Measurements from ENCODE around the gene BAMBI. TPM values are rescaled to one million over a fixed set of nuclear protein-coding genes. Genes with fewer than 3 reads are reported as not detected.
"Not testable (repeated sequence)": the region's sequence is repeated elsewhere in the genome, so short reads cannot be mapped to it uniquely, and the experiment has no call there.

Gene BAMBI
- total RNA-seq, 5 donors from 2014 or later (not counting 1 experiment from before 2014, with no cell fraction given): 0.16 to 2.3 (median 0.41) TPM

DNA sequence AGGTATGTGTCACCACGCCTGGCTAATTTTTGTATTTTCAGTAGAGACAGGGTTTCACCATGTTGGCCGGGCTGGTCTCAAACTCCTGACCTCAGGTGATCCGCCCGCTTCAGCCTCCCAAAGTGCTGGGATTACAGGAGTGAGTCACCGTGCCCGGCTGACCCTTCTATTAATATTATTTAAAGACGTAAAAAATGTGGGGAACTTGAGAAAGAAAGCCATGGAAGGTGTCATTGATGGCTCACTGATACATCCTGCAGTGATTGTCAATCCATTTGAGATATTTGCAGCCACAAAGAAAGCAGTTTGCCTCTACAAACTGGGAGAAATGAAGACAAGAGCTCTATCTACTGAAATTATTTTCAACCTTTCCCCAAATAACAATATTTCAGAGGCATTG is 18.5 kb upstream of the BAMBI start:
- H3K27me3 Mint-ChIP-seq: peaks cover 10 to 25% of the 10 kb centered on the region in 2 donors
- peaks cover 0 to 15% of the 10 kb centered on the region in 2 experiments for H3K27me3 ChIP-seq (replicated peaks in 1 of 2; ENCODE audit: control insufficient read depth in 2 of 2, extremely low read depth in 1 of 2, insufficient read depth in 2 of 2, low read length in 1 of 2)
- H3K9me3 Mint-ChIP-seq; H3K4me1 ChIP-seq (ENCODE audit: control insufficient read depth in 1 of 2, extremely low read depth in 1 of 2, insufficient read depth in 2 of 2, low read length in 2 of 2); DNase-seq; H3K9me3 ChIP-seq; H3K27ac Mint-ChIP-seq; ATAC-seq (replicated peaks in 1 of 4); H3K27ac ChIP-seq (ENCODE audit: low read length); H3K4me3 ChIP-seq (ENCODE audit: control insufficient read depth in 1 of 2, extremely low read depth in 1 of 2, low read length in 1 of 2); H3K4me3 Mint-ChIP-seq; POLR2A ChIA-PET; H3K36me3 ChIP-seq (ENCODE audit: control insufficient read depth in 2 of 2, extremely low read depth in 1 of 2, insufficient read depth in 1 of 2, low read length in 1 of 2); H3K36me3 Mint-ChIP-seq; H3K4me1 Mint-ChIP-seq: not testable (repeated sequence)
- CTCF ChIA-PET: interaction anchor here in 1 of 2 donors (0.7 kb wide), 1 partner anchor 38 kb away, joined by 5 read pairs; no protein-coding TSS in a partner anchor
- WGBS (ENCODE audit: insufficient coverage): 40% methylated on average over 1 of the region's 7 CpGs

DNA sequence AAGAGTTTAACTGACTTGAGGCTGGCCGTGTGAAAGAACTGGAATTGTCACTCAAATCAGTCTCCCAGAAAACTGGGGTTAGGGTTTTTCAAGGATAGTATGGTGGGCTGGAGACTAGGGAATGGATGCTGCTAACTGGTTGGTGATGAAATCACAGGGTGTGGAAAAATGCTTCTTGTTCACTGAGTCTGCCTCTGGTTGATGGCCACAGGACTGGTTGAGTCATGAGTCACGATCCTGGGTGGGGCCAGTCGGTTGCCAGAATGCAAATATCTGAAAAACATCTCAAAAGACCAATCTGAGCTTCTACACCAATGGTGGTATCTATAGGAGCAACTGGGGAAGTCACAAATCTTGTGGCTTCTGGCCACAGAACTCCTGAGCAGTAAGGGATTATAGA is 16.3 kb upstream of the BAMBI start:
- no peak overlapping the region for H3K4me3 Mint-ChIP-seq
- peaks cover 0 to 4% (median 0%) of the 10 kb centered on the region in 3 donors for H3K4me1 Mint-ChIP-seq

DNA sequence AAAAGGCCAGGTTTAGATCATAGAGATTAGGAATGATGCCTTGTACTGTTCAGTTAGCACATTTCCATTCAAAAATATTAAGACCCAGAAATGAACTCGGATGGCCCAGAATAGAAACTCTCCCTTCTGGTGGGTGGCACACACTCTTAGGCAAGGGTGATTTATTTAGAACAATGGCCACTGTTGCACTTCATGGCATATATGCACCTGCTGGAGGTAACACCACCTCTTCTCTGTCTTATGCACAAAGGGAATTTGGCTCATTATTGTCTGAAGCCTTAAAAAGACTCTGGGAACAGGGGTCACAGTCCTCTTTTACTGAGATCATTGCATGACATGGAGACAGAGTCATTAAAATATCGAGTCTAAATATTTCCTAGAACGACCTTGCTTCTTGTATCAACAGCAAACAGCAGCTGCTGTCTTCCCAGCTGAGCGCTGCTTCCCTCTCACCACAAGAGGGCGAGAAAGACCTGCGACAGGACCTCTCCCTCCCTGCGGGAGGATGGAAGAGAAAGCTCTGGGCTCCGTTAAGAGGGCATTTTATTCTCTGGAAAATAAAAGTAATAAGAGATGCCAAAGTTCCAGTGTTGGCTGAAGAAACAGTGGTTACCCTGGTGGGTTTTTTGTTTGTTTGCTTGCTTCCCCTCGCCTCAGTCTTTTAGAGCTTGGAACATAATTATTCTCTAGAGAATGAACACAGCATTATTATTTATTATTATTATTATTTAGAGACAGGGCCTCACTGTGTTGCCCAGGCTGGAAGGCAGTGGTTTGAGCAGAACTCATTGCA is 13.5 kb upstream of the BAMBI start:
- ATAC-seq (replicated peaks in 1 of 4) (peak; percentile 78 to 88 (median 86)), DNase-seq (peak; percentile 21 to 79 (median 55))
- no peaks in the 10 kb centered on the region for H3K36me3 ChIP-seq (ENCODE audit: control insufficient read depth in 2 of 2, extremely low read depth in 1 of 2, insufficient read depth in 1 of 2, low read length in 1 of 2)
- H3K4me1 Mint-ChIP-seq: peaks cover 7 to 11% (median 9%) of the 10 kb centered on the region in 3 donors
- H3K27me3 ChIP-seq (replicated peaks in 1 of 2; ENCODE audit: control insufficient read depth in 2 of 2, extremely low read depth in 1 of 2, insufficient read depth in 2 of 2, low read length in 1 of 2): peaks cover 6 to 29% of the 10 kb centered on the region in 2 experiments
- H3K27ac Mint-ChIP-seq: no peak overlapping the region
- no peak overlapping the region for H3K4me3 Mint-ChIP-seq
- CTCF ChIA-PET: interaction anchor here (0.5 to 2.0 kb wide), 14 partner anchors 11 to 784 kb away, joined by 3 to 12 read pairs (median 5); no protein-coding TSS in a partner anchor
- H3K36me3 Mint-ChIP-seq: no peaks in the 10 kb centered on the region
- WGBS (ENCODE audit: insufficient coverage): 6% methylated on average over 2 of the region's 9 CpGs
- H3K27ac ChIP-seq (ENCODE audit: low read length): no peak overlapping the region
- no peaks in the 10 kb centered on the region for H3K9me3 Mint-ChIP-seq
- H3K9me3 ChIP-seq: no peaks in the 10 kb centered on the region
- H3K4me3 ChIP-seq (ENCODE audit: control insufficient read depth in 1 of 2, extremely low read depth in 1 of 2, low read length in 1 of 2): no peak overlapping the region
- H3K27me3 Mint-ChIP-seq: peaks cover 40 to 57% of the 10 kb centered on the region in 2 donors
- POLR2A ChIA-PET: interaction anchor here in 1 of 2 donors (0.5 kb wide), 1 partner anchor 325 kb away, joined by 6 read pairs; no protein-coding TSS in a partner anchor
- H3K4me1 ChIP-seq (ENCODE audit: control insufficient read depth in 1 of 2, extremely low read depth in 1 of 2, insufficient read depth in 2 of 2, low read length in 2 of 2): peaks cover 0 to 6% of the 10 kb centered on the region in 2 experiments

More for the DNA sequence above, 16.3 kb upstream of the BAMBI start:
- H3K27me3 ChIP-seq (replicated peaks in 1 of 2; ENCODE audit: control insufficient read depth in 2 of 2, extremely low read depth in 1 of 2, insufficient read depth in 2 of 2, low read length in 1 of 2): peaks cover 0 to 22% of the 10 kb centered on the region in 2 experiments
- ATAC-seq (replicated peaks in 1 of 4) (no peak), DNase-seq (no peak)
- H3K9me3 Mint-ChIP-seq: no peaks in the 10 kb centered on the region
- 86% methylated on average over 1 of the region's 3 CpGs for WGBS (ENCODE audit: insufficient coverage)
- CTCF ChIA-PET: no interaction called here
- no peaks in the 10 kb centered on the region for H3K36me3 ChIP-seq (ENCODE audit: control insufficient read depth in 2 of 2, extremely low read depth in 1 of 2, insufficient read depth in 1 of 2, low read length in 1 of 2)
- H3K36me3 Mint-ChIP-seq: no peaks in the 10 kb centered on the region
- no peaks in the 10 kb centered on the region for H3K9me3 ChIP-seq
- no peaks in the 10 kb centered on the region for H3K4me1 ChIP-seq (ENCODE audit: control insufficient read depth in 1 of 2, extremely low read depth in 1 of 2, insufficient read depth in 2 of 2, low read length in 2 of 2)
- H3K4me3 ChIP-seq (ENCODE audit: control insufficient read depth in 1 of 2, extremely low read depth in 1 of 2, low read length in 1 of 2): no peak overlapping the region
- H3K27me3 Mint-ChIP-seq: peaks cover 14 to 32% of the 10 kb centered on the region in 2 donors
- no peak overlapping the region for H3K27ac Mint-ChIP-seq
- no peak overlapping the region for H3K27ac ChIP-seq (ENCODE audit: low read length)
- POLR2A ChIA-PET: no interaction called here

DNA sequence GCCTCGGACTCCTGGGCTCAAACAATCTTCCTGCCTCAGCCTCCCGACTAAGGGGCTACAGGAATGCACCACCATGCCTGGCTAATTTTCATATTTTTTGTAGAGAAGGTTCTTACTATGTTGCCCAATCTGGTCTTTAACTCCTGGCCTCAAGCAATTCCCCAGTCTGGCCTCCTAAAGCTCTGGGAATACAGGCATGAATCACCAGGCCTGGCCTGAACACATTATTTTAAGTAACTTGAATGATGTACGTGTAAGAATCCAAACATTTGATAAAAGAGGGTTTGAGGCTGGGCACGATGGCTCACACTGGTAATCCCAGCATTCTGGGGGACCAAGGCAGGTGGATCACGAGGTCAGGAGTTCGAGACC is 13.0 kb upstream of the BAMBI start:
- Mint-ChIP-seq H3K36me3 (no peaks in the 10 kb centered on the region), H3K4me3 (no peak overlapping the region), H3K27me3 (peaks cover 46 to 59% of the 10 kb centered on the region in 2 donors), H3K4me1 (peaks cover 13 to 17% (median 15%) of the 10 kb centered on the region in 3 donors), H3K27ac (no peak overlapping the region), H3K9me3 (no peaks in the 10 kb centered on the region)
- ATAC-seq (replicated peaks in 1 of 4) (no peak), DNase-seq (no peak)
- Histone ChIP-seq H3K4me3 (ENCODE audit: control insufficient read depth in 1 of 2, extremely low read depth in 1 of 2, low read length in 1 of 2) (no peak overlapping the region), H3K36me3 (ENCODE audit: control insufficient read depth in 2 of 2, extremely low read depth in 1 of 2, insufficient read depth in 1 of 2, low read length in 1 of 2) (no peaks in the 10 kb centered on the region), H3K27me3 (replicated peaks in 1 of 2; ENCODE audit: control insufficient read depth in 2 of 2, extremely low read depth in 1 of 2, insufficient read depth in 2 of 2, low read length in 1 of 2) (peaks cover 6 to 35% of the 10 kb centered on the region in 2 experiments), H3K4me1 (ENCODE audit: control insufficient read depth in 1 of 2, extremely low read depth in 1 of 2, insufficient read depth in 2 of 2, low read length in 2 of 2) (peaks cover 0 to 11% of the 10 kb centered on the region in 2 experiments), H3K9me3 (no peaks in the 10 kb centered on the region), H3K27ac (ENCODE audit: low read length) (no peak overlapping the region)
- WGBS (ENCODE audit: insufficient coverage): no CpG with 5 or more reads among the region's 6 CpGs
- ChIA-PET CTCF (interaction anchor here (0.6 to 2.0 kb wide), 11 partner anchors 12 to 784 kb away, joined by 3 to 12 read pairs (median 5); no protein-coding TSS in a partner anchor), POLR2A (interaction anchor here in 1 of 2 donors (0.5 kb wide), 1 partner anchor 324 kb away, joined by 6 read pairs; no protein-coding TSS in a partner anchor)

DNA sequence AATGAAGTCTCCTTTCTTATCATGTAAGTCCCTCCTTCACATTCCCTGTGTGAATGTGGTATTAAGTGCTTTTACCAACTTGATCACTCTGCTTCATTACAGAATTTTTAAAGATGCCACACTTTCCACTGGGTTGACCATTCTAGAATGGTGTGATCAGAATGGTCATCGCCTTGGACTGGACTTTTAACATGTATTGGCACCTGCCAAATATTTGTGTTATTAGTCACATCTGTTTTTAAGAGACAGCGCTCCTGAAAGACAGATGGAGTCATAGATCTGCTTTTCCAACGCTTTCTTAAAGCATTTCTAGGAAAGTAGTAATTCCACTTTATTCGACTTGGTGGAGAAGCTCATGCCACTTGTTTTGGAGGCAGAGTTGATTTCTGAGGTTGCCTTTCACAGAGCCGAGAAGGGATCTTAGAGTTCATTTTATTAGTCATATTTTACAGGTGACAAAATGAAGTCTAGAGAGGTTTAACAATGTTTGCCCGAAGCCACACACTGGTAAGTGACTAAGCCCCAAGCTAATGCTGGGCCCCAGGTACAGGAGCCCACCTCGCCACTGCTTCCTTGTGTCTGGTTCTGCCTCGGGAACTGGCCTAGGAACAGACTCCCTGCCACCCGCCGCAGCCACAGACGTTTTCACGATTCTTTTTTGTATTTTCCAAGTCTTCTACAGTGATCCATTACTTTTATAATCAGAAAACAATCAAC is 10.4 kb upstream of the BAMBI start:
- ChIA-PET CTCF (interaction anchor here in 1 of 2 donors (0.6 to 0.7 kb wide), 2 partner anchors 16 to 116 kb away, joined by 3 read pairs; no protein-coding TSS in a partner anchor), POLR2A (no interaction called here)
- 80% methylated on average over 10 of the region's 12 CpGs for WGBS (ENCODE audit: insufficient coverage)
- peak overlapping the region in 1 of 3 donors; percentile 31 for H3K4me3 Mint-ChIP-seq
- no peaks in the 10 kb centered on the region for H3K36me3 Mint-ChIP-seq
- peaks cover 56 to 75% of the 10 kb centered on the region in 2 donors for H3K27me3 Mint-ChIP-seq
- H3K4me1 Mint-ChIP-seq: peaks cover 14 to 19% (median 15%) of the 10 kb centered on the region in 3 donors
- ATAC-seq (replicated peaks in 1 of 4): no peak
- Histone ChIP-seq H3K4me1 (ENCODE audit: control insufficient read depth in 1 of 2, extremely low read depth in 1 of 2, insufficient read depth in 2 of 2, low read length in 2 of 2) (peaks cover 0 to 11% of the 10 kb centered on the region in 2 experiments), H3K27ac (ENCODE audit: low read length) (no peak overlapping the region), H3K36me3 (ENCODE audit: control insufficient read depth in 2 of 2, extremely low read depth in 1 of 2, insufficient read depth in 1 of 2, low read length in 1 of 2) (no peaks in the 10 kb centered on the region), H3K9me3 (no peaks in the 10 kb centered on the region), H3K27me3 (replicated peaks in 1 of 2; ENCODE audit: control insufficient read depth in 2 of 2, extremely low read depth in 1 of 2, insufficient read depth in 2 of 2, low read length in 1 of 2) (peaks cover 12 to 42% of the 10 kb centered on the region in 2 experiments), H3K4me3 (ENCODE audit: control insufficient read depth in 1 of 2, extremely low read depth in 1 of 2, low read length in 1 of 2) (no peak overlapping the region)
- no peak for DNase-seq
- no peak overlapping the region for H3K27ac Mint-ChIP-seq
- no peaks in the 10 kb centered on the region for H3K9me3 Mint-ChIP-seq
